ENCODE measurements around the gene TMF1. TPM values are rescaled to one million over a fixed set of nuclear protein-coding genes. Genes with fewer than 3 reads are reported as not detected.

TMF1 gene
- total and polyA plus RNA-seq, 5 donors from 2014 or later, result 32.9 to 71.3 (median 36.6) TPM

DNA sequence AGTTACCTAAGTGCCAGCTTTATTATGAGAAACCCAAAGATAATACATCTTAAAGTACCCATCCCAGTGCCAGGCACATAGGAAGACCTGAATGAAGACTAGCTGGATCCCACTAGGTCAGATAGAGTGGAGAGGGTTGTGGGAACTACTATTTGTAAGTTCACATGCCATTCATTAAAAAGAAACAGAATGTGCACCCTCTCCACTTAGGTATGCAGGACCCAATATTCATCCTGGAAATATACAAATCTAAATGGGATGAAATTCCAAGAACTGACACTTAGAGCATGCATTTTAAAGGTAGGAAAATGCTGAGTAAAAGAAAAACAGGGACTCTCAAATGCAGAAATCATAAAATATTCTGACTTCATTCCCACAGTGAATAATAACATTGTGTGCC, 53.0 kb downstream of the TMF1 start:
- H3K9me3 ChIP-seq (ENCODE audit: control insufficient read depth in 2 of 2, low read length in 2 of 2), result no peaks in the 10 kb centered on the region
- H3K36me3 ChIP-seq (ENCODE audit: control insufficient read depth, insufficient read depth, low read length), result peaks cover 59% of the 10 kb centered on the region
- Mint-ChIP-seq H3K4me3 (no peak overlapping the region), H3K27ac (peak overlapping the region in 1 of 3 donors; percentile 75), H3K4me1 (peaks cover 6 to 15% (median 10%) of the 10 kb centered on the region in 4 donors), H3K9me3 (no peaks in the 10 kb centered on the region), H3K27me3 (no peaks in the 10 kb centered on the region), H3K36me3 (peaks cover 51% of the 10 kb centered on the region)
- no peaks in the 10 kb centered on the region for H3K4me1 ChIP-seq (ENCODE audit: control insufficient read depth, insufficient read depth, low read length, poor library complexity, severe bottlenecking)
- no peak for ATAC-seq (ENCODE audit: low read depth in 2 of 2)
- no peak overlapping the region for H3K27ac ChIP-seq (ENCODE audit: insufficient read depth, low read length, poor library complexity, severe bottlenecking)
- no peak for DNase-seq
- H3K27me3 ChIP-seq (ENCODE audit: control insufficient read depth, insufficient read depth, low read length), result no peaks in the 10 kb centered on the region
- H3K4me3 ChIP-seq (ENCODE audit: low read depth, low read length), result no peak overlapping the region

DNA sequence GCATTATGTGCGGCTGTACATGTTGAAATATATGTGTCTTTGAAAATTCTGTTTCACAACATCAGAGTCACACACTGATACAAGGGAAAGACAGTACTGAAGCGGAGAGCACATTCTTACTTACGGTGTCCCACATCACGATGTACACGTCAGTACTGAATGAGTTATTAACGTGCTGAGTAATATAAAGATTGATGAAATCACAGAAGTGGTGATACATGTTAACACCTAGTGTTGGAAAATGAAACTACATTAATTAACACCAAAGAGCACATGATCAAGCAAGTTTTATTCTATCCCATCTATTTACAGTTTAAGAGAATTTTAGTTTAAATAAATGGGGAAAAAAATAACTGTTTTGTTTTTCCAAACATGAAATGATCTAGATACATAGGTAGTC, 54.2 kb downstream of the TMF1 start:
- H3K4me3 ChIP-seq (ENCODE audit: low read depth, low read length), result no peak overlapping the region
- DNase-seq (peak in 2 of 3 donors; percentile 16 to 51), ATAC-seq (ENCODE audit: low read depth in 2 of 2) (peak; percentile 67 to 75)
- no peak overlapping the region for H3K27ac ChIP-seq (ENCODE audit: insufficient read depth, low read length, poor library complexity, severe bottlenecking)
- Mint-ChIP-seq H3K4me1 (peaks cover 6 to 17% (median 11%) of the 10 kb centered on the region in 4 donors), H3K27me3 (no peaks in the 10 kb centered on the region), H3K36me3 (peaks cover 51% of the 10 kb centered on the region), H3K9me3 (no peaks in the 10 kb centered on the region), H3K27ac (peak overlapping the region in 2 of 3 donors; percentile 42 to 63), H3K4me3 (no peak overlapping the region)
- H3K36me3 ChIP-seq (ENCODE audit: control insufficient read depth, insufficient read depth, low read length), result peaks cover 56% of the 10 kb centered on the region
- no peaks in the 10 kb centered on the region for H3K27me3 ChIP-seq (ENCODE audit: control insufficient read depth, insufficient read depth, low read length)
- no peaks in the 10 kb centered on the region for H3K4me1 ChIP-seq (ENCODE audit: control insufficient read depth, insufficient read depth, low read length, poor library complexity, severe bottlenecking)
- H3K9me3 ChIP-seq (ENCODE audit: control insufficient read depth in 2 of 2, low read length in 2 of 2), result no peaks in the 10 kb centered on the region

DNA sequence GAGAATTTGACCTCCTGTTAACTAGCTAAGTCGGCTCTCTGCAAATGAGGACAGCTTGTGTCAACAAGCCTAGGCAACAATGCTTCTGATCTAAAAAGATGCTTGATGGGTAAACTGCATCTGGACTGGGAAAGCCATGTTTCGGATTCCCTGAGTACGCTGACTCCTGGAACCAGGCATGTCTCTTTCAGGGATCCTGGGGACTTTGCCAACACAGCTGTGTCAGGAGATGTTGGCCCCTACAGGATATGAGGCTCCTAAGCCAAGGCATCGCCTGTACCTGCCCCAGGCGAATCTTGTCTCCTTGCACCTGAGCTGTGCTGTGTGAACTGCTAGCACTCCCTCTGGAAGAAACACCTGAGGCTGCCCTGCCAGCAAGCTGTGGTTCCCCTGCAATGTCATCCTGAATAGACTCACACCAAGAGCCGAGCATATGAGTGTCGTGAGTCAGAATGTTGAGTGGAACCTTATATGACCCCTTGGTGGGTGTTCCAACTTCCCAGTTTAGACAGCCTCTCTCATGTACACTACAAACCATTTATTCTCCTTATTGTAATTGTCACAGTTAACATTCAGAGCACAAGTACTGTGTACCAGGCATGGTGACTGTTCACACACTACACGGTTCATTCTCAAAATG, 55.7 kb downstream of the TMF1 start:
- Mint-ChIP-seq H3K4me3 (peak overlapping the region in 1 of 4 donors; percentile 5), H3K9me3 (no peaks in the 10 kb centered on the region), H3K27ac (peak overlapping the region in 2 of 3 donors; percentile 51 to 82), H3K27me3 (no peaks in the 10 kb centered on the region), H3K36me3 (peaks cover 53% of the 10 kb centered on the region), H3K4me1 (peaks cover 7 to 17% (median 12%) of the 10 kb centered on the region in 4 donors)
- no peaks in the 10 kb centered on the region for H3K9me3 ChIP-seq (ENCODE audit: control insufficient read depth in 2 of 2, low read length in 2 of 2)
- no peak overlapping the region for H3K27ac ChIP-seq (ENCODE audit: insufficient read depth, low read length, poor library complexity, severe bottlenecking)
- H3K4me3 ChIP-seq (ENCODE audit: low read depth, low read length), result no peak overlapping the region
- H3K4me1 ChIP-seq (ENCODE audit: control insufficient read depth, insufficient read depth, low read length, poor library complexity, severe bottlenecking), result no peaks in the 10 kb centered on the region
- no peaks in the 10 kb centered on the region for H3K27me3 ChIP-seq (ENCODE audit: control insufficient read depth, insufficient read depth, low read length)
- ATAC-seq (ENCODE audit: low read depth in 2 of 2) (no peak), DNase-seq (no peak)
- peaks cover 53% of the 10 kb centered on the region for H3K36me3 ChIP-seq (ENCODE audit: control insufficient read depth, insufficient read depth, low read length)

- H3K36me3 ChIP-seq (ENCODE audit: control insufficient read depth, insufficient read depth, low read length), result peaks cover 52% of the 10 kb centered on the region
- H3K27me3 Mint-ChIP-seq, result no peaks in the 10 kb centered on the region
- no peaks in the 10 kb centered on the region for H3K9me3 Mint-ChIP-seq
- no peaks in the 10 kb centered on the region for H3K9me3 ChIP-seq (ENCODE audit: control insufficient read depth in 2 of 2, low read length in 2 of 2)
- no peak overlapping the region for H3K4me3 Mint-ChIP-seq
- H3K27ac Mint-ChIP-seq, result no peak overlapping the region
- no peaks in the 10 kb centered on the region for H3K27me3 ChIP-seq (ENCODE audit: control insufficient read depth, insufficient read depth, low read length)
- H3K4me1 Mint-ChIP-seq, result peaks cover 0 to 5% (median under 1%) of the 10 kb centered on the region in 4 donors
- H3K4me3 ChIP-seq (ENCODE audit: low read depth, low read length), result no peak overlapping the region
- H3K27ac ChIP-seq (ENCODE audit: insufficient read depth, low read length, poor library complexity, severe bottlenecking), result no peak overlapping the region
- ATAC-seq (ENCODE audit: low read depth in 2 of 2), result no peak
- H3K4me1 ChIP-seq (ENCODE audit: control insufficient read depth, insufficient read depth, low read length, poor library complexity, severe bottlenecking), result no peaks in the 10 kb centered on the region
- no peak for DNase-seq
- H3K36me3 Mint-ChIP-seq, result peaks cover 67% of the 10 kb centered on the region
These were observed 63.4 kb downstream of the TMF1 start for GRCh38 chr3:68988740-68989139.

DNA sequence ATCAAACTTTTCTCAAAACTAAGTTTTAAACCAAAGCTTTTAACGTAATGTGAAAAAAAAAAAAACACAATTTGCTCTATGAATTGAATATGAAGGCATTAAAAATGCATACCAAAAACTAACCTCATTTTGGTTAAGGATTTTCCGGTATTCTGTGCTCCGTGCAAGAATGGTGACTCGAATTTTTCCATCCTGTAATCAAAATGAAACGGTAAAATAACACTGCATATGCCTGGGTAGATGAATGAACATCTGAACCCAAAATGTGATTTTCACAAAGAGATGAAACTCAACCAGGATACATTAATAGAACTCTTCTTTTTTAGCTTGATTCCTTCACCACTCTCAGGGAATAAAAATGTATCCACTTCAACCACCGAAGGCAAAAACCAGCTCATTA, 64.8 kb downstream of the TMF1 start:
- Histone ChIP-seq H3K27me3 (ENCODE audit: control insufficient read depth, insufficient read depth, low read length) (no peaks in the 10 kb centered on the region), H3K4me1 (ENCODE audit: control insufficient read depth, insufficient read depth, low read length, poor library complexity, severe bottlenecking) (no peaks in the 10 kb centered on the region), H3K9me3 (ENCODE audit: control insufficient read depth in 2 of 2, low read length in 2 of 2) (no peaks in the 10 kb centered on the region), H3K36me3 (ENCODE audit: control insufficient read depth, insufficient read depth, low read length) (peaks cover 59% of the 10 kb centered on the region), H3K4me3 (ENCODE audit: low read depth, low read length) (no peak overlapping the region), H3K27ac (ENCODE audit: insufficient read depth, low read length, poor library complexity, severe bottlenecking) (no peak overlapping the region)
- H3K27me3 Mint-ChIP-seq, result no peaks in the 10 kb centered on the region
- H3K27ac Mint-ChIP-seq, result no peak overlapping the region
- peaks cover 68% of the 10 kb centered on the region for H3K36me3 Mint-ChIP-seq
- H3K4me3 Mint-ChIP-seq, result no peak overlapping the region
- no peaks in the 10 kb centered on the region for H3K9me3 Mint-ChIP-seq
- no peak for ATAC-seq (ENCODE audit: low read depth in 2 of 2)
- no peak for DNase-seq
- H3K4me1 Mint-ChIP-seq, result peaks cover 0 to 5% (median under 1%) of the 10 kb centered on the region in 4 donors

DNA sequence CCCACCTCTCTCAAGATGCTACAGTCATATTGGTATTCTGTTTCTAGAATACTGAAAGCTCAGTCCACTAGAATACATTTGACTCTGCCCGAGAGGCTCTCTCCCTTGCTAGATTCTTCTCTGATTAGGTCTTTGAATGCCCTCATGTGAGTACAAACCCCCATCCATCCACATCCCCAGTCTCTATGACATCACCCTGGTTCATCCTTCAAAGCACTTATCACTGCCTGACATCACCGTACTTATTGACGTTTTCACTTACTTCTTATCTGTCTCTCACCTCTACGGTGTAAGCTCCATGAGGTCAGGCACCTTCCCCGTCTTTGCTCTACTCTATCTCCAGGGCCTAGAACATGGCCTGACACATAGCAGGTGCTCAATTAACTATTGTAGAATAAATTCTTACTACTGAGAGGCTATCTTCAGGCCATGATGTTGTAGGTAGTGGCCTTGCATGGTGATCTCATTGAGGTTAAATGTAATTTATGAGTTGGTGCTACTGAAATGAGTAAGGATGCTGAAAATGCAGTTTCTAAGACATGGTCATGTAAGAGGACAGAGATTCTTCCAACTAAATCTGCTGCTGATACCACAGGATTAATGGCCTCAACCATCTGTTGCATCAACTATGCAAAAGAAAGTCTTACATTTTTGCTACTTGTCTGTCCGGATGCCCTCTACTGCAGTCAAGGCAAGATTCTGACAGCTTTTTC, 65.5 kb downstream of the TMF1 start:
- H3K36me3 ChIP-seq (ENCODE audit: control insufficient read depth, insufficient read depth, low read length), result peaks cover 61% of the 10 kb centered on the region
- H3K4me1 Mint-ChIP-seq, result peaks cover 0 to 3% (median under 1%) of the 10 kb centered on the region in 4 donors
- no peak overlapping the region for H3K4me3 ChIP-seq (ENCODE audit: low read depth, low read length)
- no peak overlapping the region for H3K27ac ChIP-seq (ENCODE audit: insufficient read depth, low read length, poor library complexity, severe bottlenecking)
- H3K36me3 Mint-ChIP-seq, result peaks cover 62% of the 10 kb centered on the region
- no peak for ATAC-seq (ENCODE audit: low read depth in 2 of 2)
- no peak for DNase-seq
- no peaks in the 10 kb centered on the region for H3K27me3 ChIP-seq (ENCODE audit: control insufficient read depth, insufficient read depth, low read length)
- no peaks in the 10 kb centered on the region for H3K4me1 ChIP-seq (ENCODE audit: control insufficient read depth, insufficient read depth, low read length, poor library complexity, severe bottlenecking)
- no peaks in the 10 kb centered on the region for H3K9me3 Mint-ChIP-seq
- H3K4me3 Mint-ChIP-seq, result no peak overlapping the region
- H3K27ac Mint-ChIP-seq, result peak overlapping the region in 1 of 3 donors; percentile 32
- H3K27me3 Mint-ChIP-seq, result no peaks in the 10 kb centered on the region
- H3K9me3 ChIP-seq (ENCODE audit: control insufficient read depth in 2 of 2, low read length in 2 of 2), result no peaks in the 10 kb centered on the region

DNA sequence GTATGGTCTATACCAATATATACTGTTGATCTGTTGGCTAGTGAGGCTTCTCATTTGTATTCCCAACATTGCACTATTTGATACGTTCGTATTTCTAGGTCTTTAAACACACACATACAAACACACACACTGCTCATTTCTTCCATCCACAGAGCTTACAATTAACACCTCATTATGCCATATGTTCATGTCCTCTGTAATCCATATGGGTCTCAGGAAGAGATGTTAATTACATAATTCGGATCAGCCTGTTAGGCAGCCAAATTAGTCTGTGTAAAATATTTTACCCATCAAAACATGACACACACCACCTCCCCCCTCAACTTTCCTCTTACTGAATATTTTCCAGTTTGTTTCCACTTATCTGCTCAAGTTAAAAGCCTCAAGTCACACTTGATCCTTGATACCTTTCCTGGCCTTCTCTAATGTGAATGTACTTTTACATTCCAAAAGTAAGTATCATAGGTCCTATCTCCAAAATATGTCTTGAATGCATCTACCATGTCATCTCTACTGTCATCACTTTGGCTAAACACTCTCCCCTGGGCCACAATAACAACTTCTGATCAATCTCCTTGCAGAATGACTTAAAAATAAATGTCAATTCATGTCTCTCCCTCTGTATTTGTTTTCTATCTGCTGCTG, 66.9 kb downstream of the TMF1 start:
- H3K4me3 Mint-ChIP-seq, result no peak overlapping the region
- Histone ChIP-seq H3K4me3 (ENCODE audit: low read depth, low read length) (no peak overlapping the region), H3K27ac (ENCODE audit: insufficient read depth, low read length, poor library complexity, severe bottlenecking) (no peak overlapping the region), H3K9me3 (ENCODE audit: control insufficient read depth in 2 of 2, low read length in 2 of 2) (no peaks in the 10 kb centered on the region), H3K36me3 (ENCODE audit: control insufficient read depth, insufficient read depth, low read length) (peaks cover 70% of the 10 kb centered on the region), H3K4me1 (ENCODE audit: control insufficient read depth, insufficient read depth, low read length, poor library complexity, severe bottlenecking) (no peaks in the 10 kb centered on the region), H3K27me3 (ENCODE audit: control insufficient read depth, insufficient read depth, low read length) (no peaks in the 10 kb centered on the region)
- H3K4me1 Mint-ChIP-seq, result peaks cover 0 to 2% (median 0%) of the 10 kb centered on the region in 4 donors
- no peaks in the 10 kb centered on the region for H3K27me3 Mint-ChIP-seq
- ATAC-seq (ENCODE audit: low read depth in 2 of 2) (no peak), DNase-seq (no peak)
- H3K27ac Mint-ChIP-seq, result peak overlapping the region in 1 of 3 donors; percentile 21
- H3K36me3 Mint-ChIP-seq, result peaks cover 68% of the 10 kb centered on the region
- H3K9me3 Mint-ChIP-seq, result no peaks in the 10 kb centered on the region

Data from CD4-positive, CD25-positive, alpha-beta regulatory T cell (primary cell).